HG02885 (cell line): ENCODE results near the gene INPP5A.

Experiments used
- ATAC-seq: cut with Tn5 transposase; IDR thresholded peaks from one replicate; pipeline ENCODE4 v1.9.1; 2021; ENCODE audit warnings: mild to moderate bottlenecking; ENCODE audit not compliant: unreplicated experiment, poor library complexity

The INPP5A gene

DNA sequence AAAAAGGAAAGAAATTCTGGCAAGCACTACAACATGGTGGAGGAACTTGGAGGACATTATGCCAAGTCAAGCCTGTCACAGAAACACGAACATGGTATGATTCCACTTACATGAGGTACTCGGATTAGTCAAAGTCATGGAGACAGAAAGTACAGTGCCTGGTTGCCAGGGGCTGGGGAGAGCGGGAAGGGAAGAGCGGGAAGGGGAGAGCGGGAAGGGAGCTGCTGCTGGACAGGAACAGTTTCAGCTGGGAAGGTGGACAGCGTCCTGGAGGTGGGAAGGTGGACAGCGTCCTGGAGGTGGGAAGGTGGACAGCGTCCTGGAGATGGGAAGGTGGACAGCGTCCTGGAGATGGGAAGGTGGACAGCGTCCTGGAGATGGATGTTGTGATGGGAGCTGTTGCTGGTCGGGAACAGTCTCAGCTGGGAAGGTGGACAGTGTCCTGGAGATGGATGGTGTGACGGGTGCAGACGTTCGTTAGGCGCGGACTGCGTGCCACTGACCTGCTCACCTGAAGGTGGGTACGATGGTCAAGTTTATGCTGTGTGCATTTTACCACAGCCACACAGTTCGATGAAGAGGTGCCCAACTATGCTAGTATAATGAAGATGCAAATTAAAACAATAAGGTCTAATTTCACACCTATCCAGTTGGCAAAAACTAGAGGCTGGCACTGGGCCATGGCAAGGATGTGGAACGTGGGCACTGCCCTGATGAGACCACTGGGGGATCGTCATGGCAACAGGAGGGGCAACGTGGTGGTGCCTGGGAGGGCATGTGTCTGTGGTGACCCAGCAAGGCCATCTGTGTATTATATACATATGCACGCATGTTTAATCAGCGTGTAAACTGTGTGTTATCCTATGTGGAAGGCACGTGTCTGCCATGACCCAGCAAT is 144.5 kb downstream of the INPP5A start:
- ATAC-seq, result no peak

DNA sequence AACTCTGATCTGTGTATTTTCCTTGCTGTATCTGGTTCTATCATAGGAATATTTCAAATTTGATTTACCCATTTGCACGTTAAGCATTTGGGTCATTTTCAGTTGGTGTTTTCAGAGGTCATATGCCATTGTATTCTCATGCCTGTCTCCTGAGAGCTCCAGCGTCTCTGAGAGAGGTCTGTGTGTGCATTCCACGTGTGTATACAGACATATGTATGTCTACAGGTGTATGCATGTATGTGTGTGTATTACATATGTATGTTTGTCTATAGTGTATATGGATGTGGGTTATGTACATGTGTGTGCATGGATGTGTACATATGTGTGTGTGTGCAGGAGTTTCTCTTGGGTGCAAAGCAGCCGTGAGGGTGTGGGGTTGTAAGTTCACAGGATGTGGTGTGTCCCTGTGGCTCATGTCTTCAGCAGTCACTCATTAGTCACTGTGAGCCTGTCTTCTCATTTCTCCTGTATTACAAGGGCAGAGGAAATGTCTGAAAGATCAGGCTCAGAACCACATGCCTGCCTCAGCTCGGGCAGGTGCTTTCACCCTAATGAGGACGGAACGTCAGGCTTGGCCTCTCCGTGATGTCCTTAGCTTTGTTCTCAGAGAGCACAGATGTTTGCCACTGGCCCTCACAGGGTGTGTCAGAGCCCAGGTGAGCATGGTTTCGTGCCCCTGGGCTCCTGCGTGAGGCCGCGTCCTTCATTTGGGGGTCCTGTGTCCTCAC is 146.7 kb downstream of the INPP5A start:
- no peak for ATAC-seq

DNA sequence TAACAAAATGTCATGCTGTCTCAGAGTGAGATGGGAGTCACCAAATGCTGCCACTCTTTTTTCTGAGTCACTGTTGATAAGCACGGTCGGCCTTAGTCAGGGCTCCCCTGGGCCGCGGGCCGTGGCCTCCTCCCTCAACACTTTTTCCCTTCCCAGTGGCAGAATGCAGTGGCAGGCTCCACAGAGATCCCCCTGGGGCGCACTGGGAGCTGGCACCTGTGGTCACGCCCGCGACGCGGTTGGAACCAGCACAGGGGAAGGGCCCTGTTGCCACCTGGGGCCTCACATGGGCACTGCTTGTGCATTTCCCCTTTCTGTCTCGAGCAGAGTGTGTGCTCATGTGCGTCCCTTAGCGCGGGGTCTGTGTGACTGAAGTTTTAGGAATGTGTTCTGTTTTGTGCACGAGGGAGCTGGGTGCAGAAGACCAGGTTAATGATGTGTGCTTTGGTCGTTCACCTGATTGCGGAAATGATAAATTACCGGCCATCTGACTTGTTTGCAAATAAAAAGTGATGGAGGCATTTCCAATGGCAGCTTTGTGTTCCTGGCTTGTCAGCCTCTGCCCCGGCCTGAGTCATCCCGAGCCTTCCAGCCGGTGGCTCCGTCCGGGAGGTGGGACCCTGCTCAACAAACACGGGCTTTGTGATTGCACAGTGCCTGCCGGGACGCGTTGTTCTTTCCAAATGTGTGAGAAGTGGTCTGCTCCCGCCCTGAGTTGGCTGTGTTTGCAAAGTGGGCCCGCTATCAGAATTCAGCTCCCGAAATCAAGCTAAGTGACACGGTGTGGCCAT is 147.7 kb downstream of the INPP5A start:
- ATAC-seq, result no peak

- no peak for ATAC-seq
Observed at GRCh38 chr10:132685921-132686680, 148.5 kb downstream of the INPP5A start.

- no peak for ATAC-seq
Observed at GRCh38 chr10:132687181-132687892, 149.8 kb downstream of the INPP5A start.

- ATAC-seq, result no peak
Observed at GRCh38 chr10:132687893-132688579, 150.4 kb downstream of the INPP5A start.

- no peak for ATAC-seq
Observed at GRCh38 chr10:132688580-132689420, 151.2 kb downstream of the INPP5A start.

DNA sequence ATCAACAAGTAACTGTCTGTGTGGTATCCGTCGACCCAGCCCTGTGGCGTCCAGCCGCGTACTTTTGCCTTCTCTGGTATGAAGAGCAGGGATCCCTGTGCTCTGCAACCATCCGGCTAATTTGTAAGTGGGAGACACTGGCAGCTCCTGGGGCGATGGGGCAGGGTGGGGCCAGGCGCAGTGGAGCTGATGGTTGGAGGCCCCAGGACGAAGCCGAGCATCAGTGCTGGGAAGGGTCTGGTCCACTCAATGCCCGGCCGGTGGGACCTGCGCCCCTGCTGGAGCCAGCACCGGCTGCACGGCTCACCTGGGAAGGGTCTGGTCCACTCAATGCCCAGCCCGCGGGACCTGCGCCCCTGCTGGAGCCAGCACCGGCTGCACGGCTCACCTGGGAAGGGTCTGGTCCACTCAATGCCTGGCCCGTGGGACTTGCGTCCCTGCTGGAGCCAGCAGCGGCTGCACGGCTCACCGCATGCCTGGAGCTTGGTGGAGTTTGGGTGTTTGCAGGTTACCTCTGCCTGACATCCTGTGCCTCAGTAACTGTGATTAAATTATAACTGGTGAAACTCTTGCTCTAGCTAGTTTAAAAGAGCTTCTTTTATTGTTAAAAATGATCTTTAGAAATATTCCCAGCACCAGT is 152.3 kb downstream of the INPP5A start:
- no peak for ATAC-seq

DNA sequence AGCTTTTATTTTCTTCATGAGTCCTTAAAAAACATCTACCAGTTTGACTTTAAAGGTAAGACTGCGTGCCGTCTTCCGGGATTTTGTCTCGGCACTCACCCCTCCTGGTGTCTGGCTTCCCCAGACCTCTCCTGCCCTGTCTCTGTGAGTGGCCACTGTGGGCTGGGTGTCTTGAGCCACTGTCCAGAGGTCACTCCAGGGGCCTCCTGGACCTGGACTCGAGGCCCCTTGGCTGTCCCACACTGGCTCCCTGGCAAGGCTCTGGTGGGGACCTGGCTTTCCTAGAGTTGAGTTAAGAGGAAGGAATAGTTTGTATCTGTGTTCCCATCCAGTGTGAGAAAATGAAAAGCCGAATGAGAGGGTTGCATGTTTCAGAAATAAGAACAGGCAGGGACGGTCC is 152.8 kb downstream of the INPP5A start:
- ATAC-seq, result no peak

GRCh38 chr10:132690821-132691610 is 153.4 kb downstream of the INPP5A start:
- ATAC-seq, result no peak

- ATAC-seq, result no peak
Observed at GRCh38 chr10:132691711-132692153, 154.1 kb downstream of the INPP5A start.

GRCh38 chr10:132692311-132692710 is 154.7 kb downstream of the INPP5A start:
- no peak for ATAC-seq

- no peak for ATAC-seq
Observed at GRCh38 chr10:132693676-132694075, 156.1 kb downstream of the INPP5A start.

GRCh38 chr10:132696204-132696603 is 158.6 kb downstream of the INPP5A start:
- ATAC-seq, result no peak

DNA sequence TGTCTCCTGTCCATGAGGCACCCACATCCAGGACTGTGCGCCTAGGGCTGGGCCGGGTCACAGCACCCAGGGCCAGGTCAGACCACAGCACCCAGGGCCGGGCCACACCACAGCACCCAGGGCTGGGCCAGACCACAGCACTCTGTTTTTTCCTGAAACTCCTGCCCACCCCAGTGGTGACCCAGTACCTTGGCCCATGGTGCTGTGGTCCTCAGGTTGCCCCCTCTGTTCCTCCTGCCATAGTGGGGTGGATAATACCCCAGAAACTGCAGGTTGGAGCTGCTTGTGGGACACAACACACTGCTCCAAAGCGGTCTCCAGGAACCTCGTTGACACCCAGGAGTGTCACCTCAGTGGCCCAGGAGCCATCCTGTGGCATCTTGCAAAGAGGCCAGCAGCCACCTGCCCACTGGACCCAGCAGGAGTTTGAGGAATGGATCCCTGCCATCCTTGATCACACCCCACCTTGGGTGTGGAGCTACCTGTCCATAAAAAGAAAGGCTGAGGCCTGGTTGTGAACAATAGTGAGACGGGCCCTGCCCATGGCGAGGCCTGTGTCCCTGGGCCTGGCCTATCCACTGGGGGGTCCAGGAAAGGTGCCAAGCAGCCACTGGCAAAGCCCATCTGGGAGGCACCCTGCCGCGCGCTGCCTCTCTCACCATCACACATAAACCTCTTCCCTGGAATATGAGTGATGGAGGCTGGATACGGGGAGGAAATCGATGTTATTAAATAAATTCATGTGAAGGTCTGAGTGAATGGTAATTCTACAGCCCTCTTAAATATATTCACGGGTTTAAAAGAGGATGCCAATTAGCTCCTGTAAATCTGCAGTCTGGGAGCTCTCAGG is 159.4 kb downstream of the INPP5A start:
- ATAC-seq, result no peak
